Measurements from ENCODE around the gene DRD3.

- TF ChIP-seq CTCF (conservative IDR thresholded peaks at IDR 0.05) (no peak), ZFX (IDR thresholded peaks at IDR 0.05) (no peak)
These were observed 2.0 kb downstream of the DRD3 start for GRCh38 chr3:114176890-114177289.
